Chondrocyte (in vitro differentiated cells): ENCODE measurements around the gene PSAT1. TPM values are rescaled to one million over a fixed set of nuclear protein-coding genes. Genes with fewer than 3 reads are reported as not detected.
A peak's percentile ranks its signal among the peaks of the same experiment; 100 is the strongest.

Experiments
- DNase-seq: peaks from one replicate; pipeline ENCODE4 v3.0.0; 2021; ENCODE audit warnings: mixed read lengths, low spot score
- H3K27ac Mint-ChIP-seq: one replicate; pipeline ENCODE4 v1.8.0; 2021; ENCODE audit warnings: mild to moderate bottlenecking, moderate library complexity, mixed read lengths; ENCODE audit not compliant: unreplicated experiment
- H3K27me3 Mint-ChIP-seq: 2 replicates; pipeline ENCODE4 v1.8.0; 2021; ENCODE audit warnings: low read depth, mixed read lengths
- H3K36me3 Mint-ChIP-seq: 2 replicates; pipeline ENCODE4 v1.8.0; 2021; ENCODE audit warnings: low read depth, mixed read lengths
- H3K4me1 Mint-ChIP-seq: 2 replicates; pipeline ENCODE4 v1.8.0; 2021; ENCODE audit warnings: low read depth, mild to moderate bottlenecking, mixed read lengths
- H3K4me3 Mint-ChIP-seq: one replicate; pipeline ENCODE4 v1.8.0; 2021; ENCODE audit warnings: mild to moderate bottlenecking, moderate library complexity, mixed read lengths; ENCODE audit not compliant: unreplicated experiment
- H3K9me3 Mint-ChIP-seq: 2 replicates; pipeline ENCODE4 v1.8.0; 2021; ENCODE audit warnings: low read depth, mixed read lengths
- total RNA-seq: library from RNA; stranded (reverse); gene quantifications from 3 replicates; pipeline ENCODE4 v1.2.1, GENCODE V29; 2021
- TF ChIP-seq, protein P1 (sequence below): fragments of 200-600 bp; sonication (generic); IDR thresholded peaks from 2 replicates; pipeline ENCODE4 v1.5.0; 2021; ENCODE audit warnings: antibody characterized with exemption, mild to moderate bottlenecking, moderate library complexity

PSAT1 gene
- total RNA-seq, 1 donor from 2014 or later: 299 TPM

DNA sequence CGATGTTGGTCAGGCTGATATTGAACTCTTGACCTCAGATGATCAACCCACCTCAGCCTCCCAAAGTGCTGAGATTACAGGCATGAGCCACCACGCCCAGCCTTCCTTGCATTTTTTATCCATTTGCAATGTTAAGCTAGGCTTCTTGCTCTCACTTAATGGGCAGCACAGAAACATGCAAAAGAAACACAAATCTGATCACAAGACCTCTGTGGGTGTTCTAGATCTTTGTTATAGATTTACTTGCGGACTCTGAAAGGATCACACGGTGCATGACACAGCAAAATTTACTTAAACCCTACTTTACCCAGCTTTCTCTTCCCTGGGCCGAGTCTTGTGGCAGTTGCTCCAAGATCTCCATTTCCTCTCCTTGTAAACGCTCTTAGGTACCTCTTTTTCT lies 71.3 kb downstream of the PSAT1 start:
- Mint-ChIP-seq H3K4me3 (no peak overlapping the region), H3K4me1 (peaks cover 12% of the 10 kb centered on the region), H3K27me3 (no peaks in the 10 kb centered on the region), H3K36me3 (no peaks in the 10 kb centered on the region), H3K27ac (no peak overlapping the region), H3K9me3 (no peaks in the 10 kb centered on the region)
- DNase-seq: no peak
- TF ChIP-seq, protein P1, sequence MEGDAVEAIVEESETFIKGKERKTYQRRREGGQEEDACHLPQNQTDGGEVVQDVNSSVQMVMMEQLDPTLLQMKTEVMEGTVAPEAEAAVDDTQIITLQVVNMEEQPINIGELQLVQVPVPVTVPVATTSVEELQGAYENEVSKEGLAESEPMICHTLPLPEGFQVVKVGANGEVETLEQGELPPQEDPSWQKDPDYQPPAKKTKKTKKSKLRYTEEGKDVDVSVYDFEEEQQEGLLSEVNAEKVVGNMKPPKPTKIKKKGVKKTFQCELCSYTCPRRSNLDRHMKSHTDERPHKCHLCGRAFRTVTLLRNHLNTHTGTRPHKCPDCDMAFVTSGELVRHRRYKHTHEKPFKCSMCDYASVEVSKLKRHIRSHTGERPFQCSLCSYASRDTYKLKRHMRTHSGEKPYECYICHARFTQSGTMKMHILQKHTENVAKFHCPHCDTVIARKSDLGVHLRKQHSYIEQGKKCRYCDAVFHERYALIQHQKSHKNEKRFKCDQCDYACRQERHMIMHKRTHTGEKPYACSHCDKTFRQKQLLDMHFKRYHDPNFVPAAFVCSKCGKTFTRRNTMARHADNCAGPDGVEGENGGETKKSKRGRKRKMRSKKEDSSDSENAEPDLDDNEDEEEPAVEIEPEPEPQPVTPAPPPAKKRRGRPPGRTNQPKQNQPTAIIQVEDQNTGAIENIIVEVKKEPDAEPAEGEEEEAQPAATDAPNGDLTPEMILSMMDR: no peak

DNA sequence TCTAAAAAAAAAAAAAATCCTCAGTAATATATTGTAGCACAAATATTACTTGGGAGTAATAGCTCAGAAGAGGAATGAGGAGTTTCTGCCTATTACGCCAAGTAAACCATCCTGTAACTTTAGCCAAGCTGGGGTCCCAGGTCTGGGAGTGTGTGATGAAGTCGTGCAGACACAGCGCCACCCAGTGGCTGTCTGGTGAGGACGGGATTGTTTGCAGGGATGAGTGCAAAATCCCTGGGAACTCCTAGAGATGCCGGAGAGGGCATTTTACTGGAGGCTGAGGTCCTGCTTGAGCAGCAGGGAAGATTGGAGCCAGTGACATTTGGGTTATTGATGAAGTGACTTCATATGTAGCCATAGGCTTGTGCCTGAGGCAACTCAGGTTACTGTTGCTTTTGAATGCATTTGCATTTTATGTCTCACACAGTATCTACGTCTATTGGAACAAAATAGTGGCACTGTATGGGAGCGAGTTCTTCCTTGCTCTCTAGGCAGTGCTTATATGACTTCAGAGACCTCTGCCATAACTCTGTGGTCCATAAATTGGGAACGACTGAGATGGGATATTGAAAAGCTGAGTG lies 72.8 kb downstream of the PSAT1 start:
- Mint-ChIP-seq H3K9me3 (no peaks in the 10 kb centered on the region), H3K27ac (no peak overlapping the region), H3K4me1 (peaks cover 12% of the 10 kb centered on the region), H3K27me3 (no peaks in the 10 kb centered on the region), H3K36me3 (no peaks in the 10 kb centered on the region), H3K4me3 (no peak overlapping the region)
- TF ChIP-seq, protein P1: peak; percentile 93
- DNase-seq: no peak

DNA sequence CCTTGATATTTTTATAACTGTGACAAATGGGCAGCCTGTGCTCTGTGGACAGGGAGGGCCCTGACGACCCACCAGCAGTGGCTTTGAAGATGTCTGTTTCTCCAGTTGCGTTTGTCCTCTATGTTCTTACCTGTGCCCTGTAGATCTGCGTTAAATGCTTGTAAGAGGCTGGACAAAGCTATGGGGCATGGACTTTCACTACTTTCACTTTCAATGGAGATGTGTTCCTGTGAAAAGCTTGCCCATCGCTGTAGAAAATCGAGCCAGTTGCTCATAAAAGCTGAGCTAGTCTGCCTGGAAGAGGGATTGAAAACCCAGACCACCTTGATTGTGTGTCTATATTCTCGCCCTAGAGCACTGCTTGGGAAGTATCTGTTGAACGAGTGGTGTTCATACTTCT lies 74.1 kb downstream of the PSAT1 start:
- Mint-ChIP-seq H3K4me3 (no peak overlapping the region), H3K27ac (no peak overlapping the region), H3K4me1 (peaks cover 8% of the 10 kb centered on the region), H3K27me3 (no peaks in the 10 kb centered on the region), H3K36me3 (no peaks in the 10 kb centered on the region), H3K9me3 (no peaks in the 10 kb centered on the region)
- TF ChIP-seq, protein P1: no peak
- DNase-seq: no peak

DNA sequence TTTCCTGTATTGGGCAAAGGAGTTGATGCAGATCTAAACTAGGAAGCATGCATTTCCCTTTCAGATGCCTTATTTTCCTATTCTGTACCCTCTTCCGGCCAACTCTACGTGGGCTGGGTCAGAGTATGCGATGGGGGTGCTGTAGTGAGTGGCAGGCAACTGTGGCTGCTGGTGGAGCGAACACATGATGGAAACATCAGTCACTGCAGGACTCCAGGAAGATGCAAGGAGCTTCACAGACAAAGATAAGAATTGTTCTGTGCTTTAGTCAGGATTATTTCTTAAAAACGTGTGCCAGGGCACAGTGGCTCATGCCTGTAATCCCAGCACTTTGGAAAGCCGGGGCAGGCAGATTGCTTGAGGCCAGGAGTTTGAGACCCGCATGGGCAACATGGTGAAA lies 75.1 kb downstream of the PSAT1 start:
- TF ChIP-seq, protein P1: no peak
- Mint-ChIP-seq H3K4me3 (no peak overlapping the region), H3K4me1 (peaks cover 6% of the 10 kb centered on the region), H3K27ac (no peak overlapping the region), H3K9me3 (no peaks in the 10 kb centered on the region), H3K36me3 (no peaks in the 10 kb centered on the region), H3K27me3 (no peaks in the 10 kb centered on the region)
- DNase-seq: no peak

Other genes with a start within 250 kb of the PSAT1 start
- gene CEP78, start 61.0 kb upstream of the PSAT1 start, total RNA-seq: 15.9 to 23.2 TPM (median 17.6 TPM) in 3 replicates